GM08714 (cell line): ENCODE measurements around the gene SLC12A7.

Experiments
- H3K4me3 ChIP-seq: fragments of 200-500 bp; sonication (Bioruptor generic); 2 replicates; pipeline ENCODE4 v1.5.1; 2014; ENCODE audit warnings: mild to moderate bottlenecking, low read length, inconsistent platforms
- ZNF274 ChIP-seq: IDR thresholded peaks from 2 replicates; pipeline ENCODE4 v1.6.1; 2012; ENCODE audit warnings: mild to moderate bottlenecking, low read depth, low read length

Gene SLC12A7

DNA sequence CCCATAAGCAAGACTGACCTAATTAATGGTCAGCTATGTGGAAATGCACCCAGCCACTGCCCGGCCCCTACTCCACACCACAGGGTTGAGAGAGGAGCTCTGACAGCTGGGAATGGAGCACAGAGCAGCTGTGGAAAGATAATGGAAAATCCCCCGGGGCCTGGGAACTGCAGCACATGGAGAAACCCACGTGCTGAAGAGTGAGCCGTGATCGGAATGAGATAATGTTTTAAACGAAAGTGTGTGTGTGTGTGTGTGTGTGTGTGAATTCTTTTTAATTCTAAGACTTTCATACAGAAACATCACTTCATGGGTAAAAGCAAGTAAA is 13.1 kb upstream of the SLC12A7 start:
- H3K4me3 ChIP-seq, result no peak overlapping the region
- TF ChIP-seq ZNF274, result no peak

- no peak for TF ChIP-seq ZNF274
- no peak overlapping the region for H3K4me3 ChIP-seq
Measured at GRCh38 chr5:1124205-1125029, 12.6 kb upstream of the SLC12A7 start.

GRCh38 chr5:1123418-1124147 is 11.7 kb upstream of the SLC12A7 start:
- TF ChIP-seq ZNF274, result no peak
- no peak overlapping the region for H3K4me3 ChIP-seq

- no peak overlapping the region for H3K4me3 ChIP-seq
- no peak for TF ChIP-seq ZNF274
Measured at GRCh38 chr5:1122511-1123294, 10.8 kb upstream of the SLC12A7 start.

DNA sequence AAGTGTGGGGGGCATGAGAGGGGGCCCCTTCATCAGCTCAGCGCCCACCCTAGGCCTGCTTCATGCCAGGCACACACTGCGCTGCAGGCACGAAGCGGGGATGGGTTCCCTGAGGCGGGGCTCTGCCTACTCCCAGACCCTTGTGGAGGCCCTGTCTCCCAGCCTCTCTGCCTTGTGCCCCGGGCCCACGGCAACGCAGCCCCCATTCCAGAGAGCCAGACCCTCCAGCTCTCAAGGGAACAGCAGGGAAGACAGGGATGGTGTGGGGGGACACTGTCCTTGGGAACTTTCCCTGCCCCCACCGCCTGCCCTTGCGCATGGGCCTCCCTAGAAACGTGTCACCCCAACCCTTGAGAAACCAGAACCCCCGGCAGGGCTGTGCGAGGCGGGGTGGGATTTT is 10.0 kb upstream of the SLC12A7 start:
- no peak for TF ChIP-seq ZNF274
- H3K4me3 ChIP-seq, result no peak overlapping the region

GRCh38 chr5:1121044-1121443 is 9.2 kb upstream of the SLC12A7 start:
- TF ChIP-seq ZNF274, result no peak
- no peak overlapping the region for H3K4me3 ChIP-seq

- no peak overlapping the region for H3K4me3 ChIP-seq
- no peak for TF ChIP-seq ZNF274
Measured at GRCh38 chr5:1120236-1120999, 8.6 kb upstream of the SLC12A7 start.

DNA sequence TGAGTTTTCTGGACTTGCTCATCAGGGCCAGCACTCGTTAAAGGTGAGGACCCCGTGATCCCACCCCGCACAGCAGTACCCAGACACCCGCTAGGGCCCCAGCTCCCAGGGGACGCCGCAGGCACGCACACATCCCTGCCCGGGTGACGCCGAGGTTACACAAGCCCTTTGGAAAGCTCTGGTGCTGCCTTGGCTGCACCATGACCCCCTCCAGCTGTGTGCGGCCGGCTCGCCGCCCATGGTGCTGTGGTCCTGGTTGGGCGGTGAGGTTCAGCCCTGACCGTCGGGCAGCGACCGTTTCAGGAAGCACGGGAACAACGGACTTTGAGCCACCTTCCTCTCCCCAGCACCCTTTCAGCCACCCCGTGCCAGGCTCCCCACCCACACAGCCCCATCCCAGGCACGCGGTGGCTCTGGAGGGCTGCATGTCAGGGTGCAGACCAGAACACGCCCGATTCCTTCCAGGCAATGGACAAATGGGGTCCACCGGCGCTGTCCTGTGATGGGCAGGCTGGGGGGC is 7.5 kb upstream of the SLC12A7 start:
- no peak overlapping the region for H3K4me3 ChIP-seq
- TF ChIP-seq ZNF274, result no peak

GRCh38 chr5:1118738-1119137 is 6.9 kb upstream of the SLC12A7 start:
- TF ChIP-seq ZNF274, result no peak
- H3K4me3 ChIP-seq, result no peak overlapping the region

DNA sequence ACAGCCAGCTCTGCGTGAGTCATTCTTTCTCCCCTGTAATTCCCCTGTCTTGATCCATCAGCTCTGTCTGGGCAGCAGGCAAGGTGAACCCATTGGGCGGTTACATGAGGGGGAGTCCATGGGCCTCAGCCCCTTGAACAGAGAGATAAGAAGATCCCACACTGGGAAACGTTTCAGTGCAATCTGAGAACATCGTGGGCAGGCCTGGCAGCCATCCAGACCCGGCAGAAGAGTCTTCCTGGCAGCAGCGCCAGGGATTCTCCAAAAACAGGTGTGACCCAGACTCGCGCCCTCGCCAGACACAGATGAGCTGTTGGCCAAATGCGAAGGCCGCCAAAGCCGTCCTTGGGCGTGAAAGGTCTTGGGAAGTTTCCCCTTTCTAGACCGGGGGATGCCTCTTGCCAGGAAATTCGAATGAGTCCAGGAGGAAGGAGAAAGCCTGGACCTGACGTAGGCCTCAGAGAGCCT is 6.4 kb upstream of the SLC12A7 start:
- TF ChIP-seq ZNF274, result no peak
- no peak overlapping the region for H3K4me3 ChIP-seq

DNA sequence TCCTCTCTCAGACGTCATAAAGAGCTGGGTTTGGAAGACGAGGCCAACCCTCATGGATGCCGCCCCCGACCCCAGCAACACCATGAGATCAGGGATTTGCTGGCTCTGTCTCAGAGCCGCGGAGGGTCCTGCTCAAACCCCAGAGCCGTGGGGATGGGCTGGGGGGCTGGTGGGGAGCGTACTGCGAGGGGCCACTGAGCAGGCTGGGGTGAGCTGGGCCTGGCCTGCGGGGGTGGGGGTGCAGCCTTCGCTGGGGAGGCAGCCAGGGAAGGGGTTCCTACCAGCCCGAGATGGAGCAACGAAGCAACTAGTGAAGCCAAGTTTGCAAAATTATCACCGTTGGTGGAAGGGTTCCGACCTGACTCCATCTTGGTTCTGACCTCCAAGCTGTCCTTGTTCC is 5.1 kb upstream of the SLC12A7 start:
- no peak for TF ChIP-seq ZNF274

GRCh38 chr5:1116109-1116740 is 4.4 kb upstream of the SLC12A7 start:
- no peak for TF ChIP-seq ZNF274
- H3K4me3 ChIP-seq, result no peak overlapping the region

More for the DNA sequence above, 5.1 kb upstream of the SLC12A7 start:
- H3K4me3 ChIP-seq, result no peak overlapping the region

- no peak overlapping the region for H3K4me3 ChIP-seq
- TF ChIP-seq ZNF274, result no peak
Measured at GRCh38 chr5:1115123-1115815, 3.4 kb upstream of the SLC12A7 start.
